Vagina (tissue), 2 donors: ENCODE results near the gene L3MBTL4.

Source experiments
- POLR2AphosphoS5 ChIP-seq, 2 donors: sonication (generic); formaldehyde crosslinking; IDR thresholded peaks; one replicate each; pipeline ENCODE4 v1.9.0; 2017; ENCODE audit warnings: antibody characterized with exemption in 2 of 2, mild to moderate bottlenecking in 2 of 2, low read depth in 1 of 2; ENCODE audit not compliant: insufficient read depth in 1 of 2
- TF ChIP-seq, protein P1 (sequence below), 3 experiments: fragments of 450-650 bp in 2 of 3; fragments of 200-600 bp in 1 of 3; sonication (generic) in 1 of 3; IDR thresholded peaks; one replicate each; pipeline ENCODE4 v1.5.1; 2017 to 2019; ENCODE audit warnings: antibody characterized with exemption in 3 of 3, mild to moderate bottlenecking in 2 of 3, moderate library complexity in 2 of 3

DNA sequence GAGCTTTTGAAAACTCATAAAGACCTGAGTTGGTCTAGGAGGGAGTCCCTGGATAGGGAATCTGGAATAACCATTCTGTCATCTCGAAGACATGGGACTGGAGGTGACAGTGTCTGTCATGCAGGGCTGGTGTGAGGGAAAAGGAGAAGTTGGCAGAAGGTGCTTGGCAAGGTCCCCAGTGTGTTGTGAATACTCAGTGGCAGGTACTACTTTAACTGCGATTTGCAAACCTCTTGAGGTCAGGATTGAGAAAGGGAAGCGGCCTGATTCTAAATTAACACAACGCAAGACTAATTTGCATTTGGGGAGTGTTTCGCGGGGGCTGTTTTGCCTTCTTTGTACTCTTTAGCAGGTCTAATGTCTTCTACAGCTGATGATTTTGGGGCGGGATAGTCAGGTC is 442.4 kb downstream of the L3MBTL4 start:
- TF ChIP-seq, protein P1, sequence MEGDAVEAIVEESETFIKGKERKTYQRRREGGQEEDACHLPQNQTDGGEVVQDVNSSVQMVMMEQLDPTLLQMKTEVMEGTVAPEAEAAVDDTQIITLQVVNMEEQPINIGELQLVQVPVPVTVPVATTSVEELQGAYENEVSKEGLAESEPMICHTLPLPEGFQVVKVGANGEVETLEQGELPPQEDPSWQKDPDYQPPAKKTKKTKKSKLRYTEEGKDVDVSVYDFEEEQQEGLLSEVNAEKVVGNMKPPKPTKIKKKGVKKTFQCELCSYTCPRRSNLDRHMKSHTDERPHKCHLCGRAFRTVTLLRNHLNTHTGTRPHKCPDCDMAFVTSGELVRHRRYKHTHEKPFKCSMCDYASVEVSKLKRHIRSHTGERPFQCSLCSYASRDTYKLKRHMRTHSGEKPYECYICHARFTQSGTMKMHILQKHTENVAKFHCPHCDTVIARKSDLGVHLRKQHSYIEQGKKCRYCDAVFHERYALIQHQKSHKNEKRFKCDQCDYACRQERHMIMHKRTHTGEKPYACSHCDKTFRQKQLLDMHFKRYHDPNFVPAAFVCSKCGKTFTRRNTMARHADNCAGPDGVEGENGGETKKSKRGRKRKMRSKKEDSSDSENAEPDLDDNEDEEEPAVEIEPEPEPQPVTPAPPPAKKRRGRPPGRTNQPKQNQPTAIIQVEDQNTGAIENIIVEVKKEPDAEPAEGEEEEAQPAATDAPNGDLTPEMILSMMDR (IDR thresholded peaks at IDR 0.05) = no peak
- no peak for TF ChIP-seq POLR2AphosphoS5 (IDR thresholded peaks at IDR 0.05; ENCODE audit: insufficient read depth in 1 of 2, low read depth in 1 of 2)
